CD14-positive monocyte (primary cell): ENCODE measurements around the gene IFNG. TPM values are rescaled to one million over a fixed set of nuclear protein-coding genes. Genes with fewer than 3 reads are reported as not detected.

ENCODE experiments used
- DNase-seq, 3 donors: peaks; one replicate each; pipeline ENCODE4 v3.0.0-alpha.2; 2011 to 2022
- H2AFZ ChIP-seq: 2 replicates; pipeline ENCODE4 v1.6.0; 2012; ENCODE audit warnings: mild to moderate bottlenecking, low read depth, low read length, inconsistent platforms; ENCODE audit not compliant: insufficient read depth, poor library complexity, severe bottlenecking
- H3K27ac ChIP-seq, 2 donors: 1 replicate in 1 of 2; 2 replicates in 1 of 2; pipeline ENCODE4 v1.5.1; 2012 to 2013; ENCODE audit warnings: low read length in 2 of 2, control low read depth in 1 of 2, inconsistent platforms in 1 of 2, low read depth in 1 of 2, mild to moderate bottlenecking in 1 of 2
- H3K27me3 ChIP-seq, 2 donors: one replicate each; pipeline versions ENCODE4 v1.6.0 to v1.6.1; 2011 to 2013; ENCODE audit warnings: low read length in 2 of 2; ENCODE audit not compliant: control insufficient read depth in 2 of 2, insufficient read depth in 2 of 2
- H3K36me3 ChIP-seq, 2 donors: replicated peaks in 1 of 2; 1 replicate in 1 of 2; 2 replicates in 1 of 2; pipeline versions ENCODE4 v1.5.1 to v1.6.1; 2012 to 2013; ENCODE audit warnings: low read length in 2 of 2, control low read depth in 1 of 2, inconsistent platforms in 1 of 2, mild to moderate bottlenecking in 1 of 2; ENCODE audit not compliant: insufficient read depth in 2 of 2, control insufficient read depth in 1 of 2
- H3K4me1 ChIP-seq, 2 donors: 1 replicate in 1 of 2; 2 replicates in 1 of 2; pipeline versions ENCODE4 v1.5.1 to v1.6.1; 2012 to 2013; ENCODE audit warnings: low read length in 2 of 2, control low read depth in 1 of 2, inconsistent platforms in 1 of 2, mild to moderate bottlenecking in 1 of 2, moderate library complexity in 1 of 2; ENCODE audit not compliant: insufficient read depth in 2 of 2, control insufficient read depth in 1 of 2
- H3K4me2 ChIP-seq: replicated peaks from 2 replicates; pipeline ENCODE3; 2012; ENCODE audit warnings: low read length, moderate library complexity, mild to moderate bottlenecking; ENCODE audit not compliant: poor library complexity, severe bottlenecking; ENCODE audit errors: extremely low read depth
- H3K4me3 ChIP-seq, 3 experiments: fragments of 200-600 bp in 1 of 3; sonication (generic) in 1 of 3; replicated peaks in 1 of 3; 1 replicate in 2 of 3; 2 replicates in 1 of 3; pipeline ENCODE4 v1.5.1; 2011 to 2013; ENCODE audit warnings: low read length in 3 of 3, mild to moderate bottlenecking in 3 of 3, control low read depth in 2 of 3, low read depth in 2 of 3, inconsistent platforms in 1 of 3, moderate library complexity in 1 of 3
- H3K79me2 ChIP-seq: 2 replicates; pipeline ENCODE4 v1.6.0; 2012; ENCODE audit warnings: mild to moderate bottlenecking, control low read depth, inconsistent platforms, low read length, moderate library complexity; ENCODE audit not compliant: insufficient read depth
- H3K9ac ChIP-seq: 2 replicates; pipeline ENCODE4 v1.6.0; 2017; ENCODE audit warnings: low read length, mild to moderate bottlenecking; ENCODE audit not compliant: insufficient read depth, poor library complexity, severe bottlenecking
- H3K9me3 ChIP-seq, 2 donors: replicated peaks in 1 of 2; 1 replicate in 1 of 2; 2 replicates in 1 of 2; pipeline versions ENCODE4 v1.5.1 to v1.6.1; 2012 to 2013; ENCODE audit warnings: low read length in 2 of 2, control low read depth in 1 of 2; ENCODE audit not compliant: control insufficient read depth in 1 of 2, insufficient read depth in 1 of 2
- H4K20me1 ChIP-seq: 2 replicates; pipeline ENCODE4 v1.6.0; 2012; ENCODE audit warnings: mild to moderate bottlenecking, low read length, control low read depth, moderate library complexity; ENCODE audit not compliant: insufficient read depth
- H3K27ac Mint-ChIP-seq, 7 donors: one replicate each; pipeline ENCODE4 v1.8.0; 2020; ENCODE audit warnings: mild to moderate bottlenecking in 7 of 7, mixed read lengths in 7 of 7, moderate library complexity in 6 of 7, inconsistent platforms in 2 of 7
- H3K27me3 Mint-ChIP-seq, 3 donors: one replicate each; pipeline ENCODE4 v1.8.0; 2021 to 2022; ENCODE audit warnings: low read depth in 3 of 3, mild to moderate bottlenecking in 3 of 3, mixed read lengths in 3 of 3, moderate library complexity in 3 of 3, inconsistent platforms in 1 of 3
- H3K36me3 Mint-ChIP-seq, 2 donors: one replicate each; pipeline ENCODE4 v1.8.0; 2020; ENCODE audit warnings: mixed read lengths in 2 of 2, inconsistent platforms in 1 of 2, mild to moderate bottlenecking in 1 of 2
- H3K4me1 Mint-ChIP-seq: one replicate; pipeline ENCODE4 v1.8.0; 2020; ENCODE audit warnings: mild to moderate bottlenecking, mixed read lengths
- H3K4me3 Mint-ChIP-seq, 2 donors: one replicate each; pipeline ENCODE4 v1.8.0; 2020; ENCODE audit warnings: mild to moderate bottlenecking in 2 of 2, mixed read lengths in 2 of 2, moderate library complexity in 1 of 2
- H3K9me3 Mint-ChIP-seq, 7 donors: one replicate each; pipeline ENCODE4 v1.8.0; 2020 to 2022; ENCODE audit warnings: mixed read lengths in 7 of 7, mild to moderate bottlenecking in 6 of 7, moderate library complexity in 6 of 7, inconsistent platforms in 2 of 7
- CTCF ChIP-seq: fragments of 200-600 bp; IDR thresholded peaks from one replicate; pipeline ENCODE4 v1.8.0; 2022; ENCODE audit warnings: antibody characterized with exemption, mild to moderate bottlenecking
- WGBS: methylation state at CpG from one replicate; pipeline ENCODE4 v1.1.5; 2013; ENCODE audit warnings: missing lambda C conversion rate; ENCODE audit not compliant: insufficient coverage; 5-methylcytosine and 5-hydroxymethylcytosine counted together
- intact Hi-C, 2 donors: fragments of 100-400 bp; cut with micrococcal nuclease; formaldehyde crosslinking; loops; one replicate each; pipeline versions ENCODE4 v1.15.0 to v1.15.1; 2023
- polyA plus RNA-seq, 3 donors: library from polyadenylated mRNA; depleted of rRNA in 1 of 3; unstranded in 2 of 3; stranded (reverse) in 1 of 3; fragments of 300-500 nt in 2 of 3; fragments of >200 nt in 1 of 3; fragmentation: Illumina TruSeq in 2 of 3; gene quantifications; 1 replicate in 2 of 3; 2 replicates in 1 of 3; pipeline ENCODE4 v1.2.3, GENCODE V29; 2012 to 2021

The IFNG gene
- polyA plus RNA-seq, 3 donors = not detected

GRCh38 chr12:68169213-68169889 is 9.8 kb upstream of the IFNG start:
- no peak for DNase-seq
- Mint-ChIP-seq H3K4me3 (no peak overlapping the region), H3K9me3 (peaks cover 0 to 2% (median 0%) of the 10 kb centered on the region in 7 donors), H3K4me1 (no peaks in the 10 kb centered on the region), H3K27ac (no peak overlapping the region), H3K36me3 (no peaks in the 10 kb centered on the region), H3K27me3 (peaks cover 0 to 3% (median 2%) of the 10 kb centered on the region in 3 donors)
- H3K27me3 ChIP-seq = no peaks in the 10 kb centered on the region
- 100% methylated on average over 1 of the region's 1 CpG for WGBS
- H3K4me2 ChIP-seq = no peak overlapping the region
- H3K4me3 ChIP-seq = no peak overlapping the region
- no peak overlapping the region for H3K9ac ChIP-seq
- H3K9me3 ChIP-seq = no peaks in the 10 kb centered on the region
- H3K36me3 ChIP-seq = no peaks in the 10 kb centered on the region
- H3K79me2 ChIP-seq = no peaks in the 10 kb centered on the region
- no peak overlapping the region for H3K27ac ChIP-seq
- no peaks in the 10 kb centered on the region for H4K20me1 ChIP-seq
- intact Hi-C loops = no loop called here
- H2AFZ ChIP-seq = no peak overlapping the region
- no peaks in the 10 kb centered on the region for H3K4me1 ChIP-seq
- TF ChIP-seq CTCF = no peak

DNA sequence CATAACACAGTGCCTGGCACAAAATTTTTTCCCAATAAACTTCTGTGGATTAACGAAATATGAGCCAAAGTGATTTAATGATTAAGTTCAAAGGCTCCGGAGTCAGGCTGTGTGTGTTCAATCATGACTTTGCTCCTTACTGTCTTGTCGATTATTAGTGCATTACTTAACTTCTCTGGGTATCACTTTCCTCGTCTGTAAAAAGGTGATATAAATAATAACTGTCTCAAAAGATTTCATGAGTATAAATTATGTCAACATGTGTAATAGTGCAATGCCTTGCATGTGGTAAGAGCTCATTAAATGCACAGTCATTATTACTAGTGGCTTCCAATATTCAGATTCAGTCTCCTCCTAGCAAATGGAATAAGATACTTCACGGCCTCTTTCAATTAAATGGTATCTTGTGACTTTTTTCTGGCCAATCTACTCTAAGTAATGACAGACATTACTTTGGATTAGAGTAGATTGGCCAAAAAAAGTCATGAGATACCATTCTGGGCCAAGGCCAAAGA is 6.8 kb upstream of the IFNG start:
- no CpG with 5 or more reads among the region's 5 CpGs for WGBS
- Histone ChIP-seq H3K9ac (no peak overlapping the region), H2AFZ (no peak overlapping the region), H3K79me2 (no peaks in the 10 kb centered on the region), H3K27me3 (no peaks in the 10 kb centered on the region), H3K4me1 (no peaks in the 10 kb centered on the region), H4K20me1 (no peaks in the 10 kb centered on the region), H3K27ac (no peak overlapping the region), H3K9me3 (no peaks in the 10 kb centered on the region), H3K4me2 (no peak overlapping the region), H3K36me3 (no peaks in the 10 kb centered on the region), H3K4me3 (no peak overlapping the region)
- no peak for TF ChIP-seq CTCF
- Mint-ChIP-seq H3K4me3 (no peak overlapping the region), H3K36me3 (no peaks in the 10 kb centered on the region), H3K9me3 (peaks cover 0 to 2% (median 0%) of the 10 kb centered on the region in 7 donors), H3K4me1 (no peaks in the 10 kb centered on the region), H3K27me3 (peaks cover 2 to 5% (median 2%) of the 10 kb centered on the region in 3 donors), H3K27ac (no peak overlapping the region)
- no peak for DNase-seq
- intact Hi-C loops = no loop called here
